NCI-H2107 (cell line): ENCODE measurements around the gene NT5C2.
"Not testable (repeated sequence)": the region's sequence is repeated elsewhere in the genome, so short reads cannot be mapped to it uniquely, and the experiment has no call there.

ENCODE experiments used
- DNase-seq: peaks from one replicate; lab custom pipeline; 2025; lab: John Stamatoyannopoulos, UW

The NT5C2 gene

GRCh38 chr10:103163766-103164403 lies 29.2 kb downstream of the NT5C2 start:
- not testable (repeated sequence) for DNase-seq

GRCh38 chr10:103157246-103157645 lies 35.8 kb downstream of the NT5C2 start:
- DNase-seq, result no peak

- no peak for DNase-seq
These were observed 37.5 kb downstream of the NT5C2 start for GRCh38 chr10:103155471-103156085.

- DNase-seq, result no peak
These were observed 38.4 kb downstream of the NT5C2 start for GRCh38 chr10:103154521-103155299.

- no peak for DNase-seq
These were observed 39.5 kb downstream of the NT5C2 start for GRCh38 chr10:103153302-103154197.

GRCh38 chr10:103149991-103150622 lies 43.0 kb downstream of the NT5C2 start:
- no peak for DNase-seq

- DNase-seq, result no peak
These were observed 45.4 kb downstream of the NT5C2 start for GRCh38 chr10:103147645-103148044.

GRCh38 chr10:103145860-103146466 lies 47.1 kb downstream of the NT5C2 start:
- no peak for DNase-seq

GRCh38 chr10:103145046-103145445 lies 48.0 kb downstream of the NT5C2 start:
- DNase-seq, result no peak

GRCh38 chr10:103144041-103144440 lies 49.0 kb downstream of the NT5C2 start:
- DNase-seq, result no peak

- not testable (repeated sequence) for DNase-seq
These were observed 49.4 kb downstream of the NT5C2 start for GRCh38 chr10:103143641-103144040.

- no peak for DNase-seq
These were observed 51.1 kb downstream of the NT5C2 start for GRCh38 chr10:103141950-103142349.

- no peak for DNase-seq
These were observed 52.6 kb downstream of the NT5C2 start for GRCh38 chr10:103140469-103140868.

- DNase-seq, result no peak
These were observed 53.3 kb downstream of the NT5C2 start for GRCh38 chr10:103139803-103140202.

GRCh38 chr10:103135168-103135567 lies 57.9 kb downstream of the NT5C2 start:
- DNase-seq, result not testable (repeated sequence)

- DNase-seq, result no peak
These were observed 62.2 kb downstream of the NT5C2 start for GRCh38 chr10:103130910-103131309.

GRCh38 chr10:103130180-103130579 lies 62.9 kb downstream of the NT5C2 start:
- DNase-seq, result not testable (repeated sequence)

GRCh38 chr10:103127241-103127640 lies 65.8 kb downstream of the NT5C2 start:
- no peak for DNase-seq

GRCh38 chr10:103125323-103126267 lies 67.5 kb downstream of the NT5C2 start:
- DNase-seq, result no peak
